K562 (cell line): ENCODE measurements around the gene FOXR1. TPM values are rescaled to one million over a fixed set of nuclear protein-coding genes. Genes with fewer than 3 reads are reported as not detected.

ENCODE experiments used
- ATF2 ChIP-seq: sonication (generic); formaldehyde crosslinking; IDR thresholded peaks from 2 replicates; pipeline ENCODE4 v1.8.1; 2022; ENCODE audit warnings: missing genetic modification reagents
- CEBPB ChIP-seq: fragments of 450-650 bp; IDR thresholded peaks from 2 replicates; pipeline ENCODE4 v1.6.1; 2016; ENCODE audit warnings: missing genetic modification characterization, missing compliant biosample characterization
- CHCHD3 ChIP-seq: fragments of 250-450 bp; sonication (Bioruptor Pico); IDR thresholded peaks from 2 replicates; pipeline ENCODE4 v2.1.2; 2022; ENCODE audit warnings: mild to moderate bottlenecking
- ESRRB ChIP-seq: fragments of 250-450 bp; sonication (Bioruptor Pico); IDR thresholded peaks from 2 replicates; pipeline ENCODE4 v1.5.0; 2020; ENCODE audit warnings: mild to moderate bottlenecking, moderate library complexity, borderline replicate concordance
- FOXP1 ChIP-seq: sonication (generic); formaldehyde crosslinking; IDR thresholded peaks from 2 replicates; pipeline ENCODE4 v1.8.0; 2022; ENCODE audit warnings: mild to moderate bottlenecking, missing genetic modification reagents
- GTF2E2 ChIP-seq: fragments of 200-800 bp; sonication (Bioruptor generic); IDR thresholded peaks from 2 replicates; pipeline ENCODE4 v1.6.1; 2016; ENCODE audit warnings: missing genetic modification characterization, missing compliant biosample characterization
- HLTF ChIP-seq: fragments of 450-650 bp; IDR thresholded peaks from 2 replicates; pipeline ENCODE4 v1.6.1; 2016
- HNRNPUL1 ChIP-seq: fragments of 200-400 bp; formaldehyde crosslinking; IDR thresholded peaks from 2 replicates; pipeline ENCODE4 v1.6.1; 2017; ENCODE audit warnings: low read length
- KAT8 ChIP-seq: fragments of 450-650 bp; IDR thresholded peaks from 2 replicates; pipeline ENCODE4 v1.6.1; 2016; ENCODE audit warnings: low read depth, mild to moderate bottlenecking
- MIER1 ChIP-seq: fragments of 450-650 bp; IDR thresholded peaks from 2 replicates; pipeline ENCODE4 v1.6.1; 2016; ENCODE audit warnings: antibody characterized with exemption, mild to moderate bottlenecking, low read depth
- MYC ChIP-seq, 2 experiments: fragments of 250-450 bp in 1 of 2; sonication (Bioruptor Pico) in 1 of 2; IDR thresholded peaks; 2 replicates each; pipeline versions ENCODE4 v1.5.1 to v1.6.1; 2012 to 2021; ENCODE audit warnings: low read depth in 2 of 2, borderline replicate concordance in 1 of 2, improper control_type of control experiment in 1 of 2, low read length in 1 of 2, mild to moderate bottlenecking in 1 of 2, moderate library complexity in 1 of 2
- NCOA4 ChIP-seq: fragments of 450-650 bp; IDR thresholded peaks from 2 replicates; pipeline ENCODE4 v1.6.1; 2018; ENCODE audit warnings: mild to moderate bottlenecking; ENCODE audit not compliant: partially characterized antibody
- NELFE ChIP-seq: IDR thresholded peaks from 2 replicates; pipeline ENCODE4 v1.6.1; 2011; ENCODE audit warnings: mild to moderate bottlenecking; ENCODE audit not compliant: insufficient read depth, insufficient read length
- NR2F6 ChIP-seq: fragments of 450-650 bp; formaldehyde crosslinking; IDR thresholded peaks from 2 replicates; pipeline ENCODE4 v1.4.0; 2020; ENCODE audit warnings: mild to moderate bottlenecking
- PREB ChIP-seq: sonication (generic); formaldehyde crosslinking; IDR thresholded peaks from 2 replicates; pipeline ENCODE4 v1.8.1; 2023; ENCODE audit warnings: mild to moderate bottlenecking, missing genetic modification reagents
- SNIP1 ChIP-seq: fragments of 450-650 bp; IDR thresholded peaks from 2 replicates; pipeline ENCODE4 v1.7.1; 2017; ENCODE audit warnings: low read depth, mild to moderate bottlenecking
- TAL1 ChIP-seq: fragments of 450-650 bp; IDR thresholded peaks from 2 replicates; pipeline ENCODE4 v1.6.1; 2016; ENCODE audit warnings: mild to moderate bottlenecking
- TCF3 ChIP-seq: sonication (generic); formaldehyde crosslinking; IDR thresholded peaks from 2 replicates; pipeline ENCODE4 v1.4.0; 2020; ENCODE audit warnings: mild to moderate bottlenecking, missing genetic modification reagents
- ZNF347 ChIP-seq: fragments of 450-650 bp; formaldehyde crosslinking; IDR thresholded peaks from 2 replicates; pipeline ENCODE4 v1.4.0; 2020; ENCODE audit warnings: low read depth, mild to moderate bottlenecking, moderate library complexity
- ZNF41 ChIP-seq: fragments of 250-450 bp; sonication (Bioruptor Pico); conservative IDR thresholded peaks from 2 replicates; pipeline ENCODE4 v1.4.0; 2020; ENCODE audit warnings: mild to moderate bottlenecking
- ZNF584 ChIP-seq: fragments of 200-800 bp; sonication (Bioruptor generic); IDR thresholded peaks from 2 replicates; pipeline ENCODE4 v1.6.1; 2016; ENCODE audit warnings: low read depth, mild to moderate bottlenecking, missing genetic modification characterization, missing compliant biosample characterization
- ZNF644 ChIP-seq: fragments of 200-800 bp; sonication (Bioruptor generic); IDR thresholded peaks from 2 replicates; pipeline ENCODE4 v1.6.1; 2016; ENCODE audit warnings: low read depth, missing genetic modification characterization, missing compliant biosample characterization
- ZNF707 ChIP-seq: fragments of 250-450 bp; sonication (Bioruptor Pico); conservative IDR thresholded peaks from 2 replicates; pipeline ENCODE4 v1.8.0; 2022; ENCODE audit warnings: inconsistent platforms, mild to moderate bottlenecking, moderate library complexity
- polyA plus RNA-seq, 8 experiments: library from polyadenylated mRNA; depleted of rRNA in 4 of 8; stranded (reverse) in 5 of 8; unstranded in 3 of 8; fragments of >200 nt; fragmentation: Nextera tagmentation in 2 of 8; fragmentation: Illumina TruSeq in 1 of 8; extraction: Ambion mirVana in 2 of 8; extraction: Trizol in 1 of 8; gene quantifications; 2 replicates each; pipeline versions ENCODE4 v1.2.1 to v1.2.3, GENCODE V29; 2011 to 2014; ENCODE audit warnings: inconsistent platforms in 1 of 8, missing spikeins in 1 of 8
- total RNA-seq, 7 experiments: library from RNA; depleted of rRNA in 6 of 7; stranded (reverse); fragments of >200 nt in 6 of 7; fragmentation: Illumina TruSeq in 2 of 7; extraction: Trizol in 2 of 7; gene quantifications; 2 replicates each; pipeline versions ENCODE4 v1.2.1 to v1.2.3, GENCODE V29; 2011 to 2021; ENCODE audit warnings: low replicate concordance in 1 of 7
- TF ChIP-seq, protein P1 (sequence below): fragments of 450-650 bp; formaldehyde crosslinking; conservative IDR thresholded peaks from 2 replicates; pipeline ENCODE4 v1.4.0; 2022; ENCODE audit warnings: mild to moderate bottlenecking, missing genetic modification characterization
- TF ChIP-seq, protein P2 (sequence below): fragments of 250-450 bp; sonication (Bioruptor Pico); IDR thresholded peaks from 2 replicates; pipeline ENCODE4 v1.5.0; 2020; ENCODE audit warnings: mild to moderate bottlenecking

FOXR1 gene
- total and polyA plus RNA-seq, 9 of the 15 experiments (the other 6 are each of a cell fraction or from before 2014, with no cell fraction given): not detected

DNA sequence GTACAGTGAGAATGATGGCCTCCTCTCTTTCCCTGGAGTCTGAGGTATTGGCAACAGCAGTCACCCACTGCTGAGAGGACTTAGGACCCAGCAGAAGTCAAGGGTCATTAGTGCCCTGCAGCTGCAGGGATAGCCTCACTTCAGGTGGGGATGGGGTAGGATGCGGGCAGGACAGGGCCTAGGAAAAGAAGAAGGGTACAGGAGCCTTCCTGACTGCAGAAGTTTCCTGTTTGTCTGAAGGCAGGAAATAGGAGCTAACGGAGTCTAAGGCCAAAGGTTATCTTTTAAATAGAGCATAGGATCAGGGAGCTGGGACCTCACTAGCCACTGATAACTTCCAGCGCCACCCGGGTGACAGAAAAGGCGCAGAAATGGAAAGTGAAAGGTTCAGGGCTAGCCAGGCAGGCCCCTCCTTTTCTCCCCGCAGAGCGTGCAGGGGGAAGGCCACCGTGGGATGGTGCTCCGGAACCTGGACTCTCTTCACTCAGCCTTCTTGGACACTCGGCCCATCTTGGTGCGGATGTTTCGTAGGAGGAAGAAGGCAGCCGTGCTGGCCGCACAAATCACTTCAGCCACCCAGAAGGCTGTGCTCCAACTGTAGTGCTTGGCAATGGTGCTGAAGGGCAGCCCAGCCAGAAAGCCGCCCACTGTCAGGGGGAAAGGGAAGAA lies 53.0 kb downstream of the FOXR1 start (continued):
- no peak for TF ChIP-seq FOXP1 (CRISPR knock-in tag)
- TF ChIP-seq HNRNPUL1: 0 out of 2 replicates have a peak, but pooled peaks have one; percentile 48
- TF ChIP-seq ZNF347 (CRISPR knock-in tag): no peak
- no peak for TF ChIP-seq MIER1
- no peak for TF ChIP-seq ESRRB (CRISPR knock-in tag)
- 0 out of 2 replicates have a peak, but pooled peaks have one; percentile 21 for TF ChIP-seq MYC (IDR thresholded peaks at IDR 0.05; ENCODE audit: low read depth, low read length)
- TF ChIP-seq MYC (CRISPR knock-in tag; IDR thresholded peaks at IDR 0.05; ENCODE audit: borderline replicate concordance, low read depth): no peak
- no peak for TF ChIP-seq PREB
- peak; percentile 85; the same call in 1 of the 2 replicates for TF ChIP-seq NR2F6 (CRISPR knock-in tag)
- TF ChIP-seq NELFE: no peak
- TF ChIP-seq CEBPB: no peak
- TF ChIP-seq TAL1: no peak
- TF ChIP-seq SNIP1: no peak
- TF ChIP-seq CHCHD3 (CRISPR knock-in tag): no peak
- no peak; the same call in 1 of the 2 replicates for TF ChIP-seq TCF3 (CRISPR knock-in tag)
- TF ChIP-seq, protein P1, sequence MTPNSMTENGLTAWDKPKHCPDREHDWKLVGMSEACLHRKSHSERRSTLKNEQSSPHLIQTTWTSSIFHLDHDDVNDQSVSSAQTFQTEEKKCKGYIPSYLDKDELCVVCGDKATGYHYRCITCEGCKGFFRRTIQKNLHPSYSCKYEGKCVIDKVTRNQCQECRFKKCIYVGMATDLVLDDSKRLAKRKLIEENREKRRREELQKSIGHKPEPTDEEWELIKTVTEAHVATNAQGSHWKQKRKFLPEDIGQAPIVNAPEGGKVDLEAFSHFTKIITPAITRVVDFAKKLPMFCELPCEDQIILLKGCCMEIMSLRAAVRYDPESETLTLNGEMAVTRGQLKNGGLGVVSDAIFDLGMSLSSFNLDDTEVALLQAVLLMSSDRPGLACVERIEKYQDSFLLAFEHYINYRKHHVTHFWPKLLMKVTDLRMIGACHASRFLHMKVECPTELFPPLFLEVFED (CRISPR knock-in tag): no peak
- no peak for TF ChIP-seq ZNF707 (CRISPR knock-in tag)
- TF ChIP-seq HLTF: no peak
- no peak for TF ChIP-seq NCOA4
- TF ChIP-seq GTF2E2 (tag): no peak
- no peak for TF ChIP-seq KAT8
- TF ChIP-seq, protein P2, sequence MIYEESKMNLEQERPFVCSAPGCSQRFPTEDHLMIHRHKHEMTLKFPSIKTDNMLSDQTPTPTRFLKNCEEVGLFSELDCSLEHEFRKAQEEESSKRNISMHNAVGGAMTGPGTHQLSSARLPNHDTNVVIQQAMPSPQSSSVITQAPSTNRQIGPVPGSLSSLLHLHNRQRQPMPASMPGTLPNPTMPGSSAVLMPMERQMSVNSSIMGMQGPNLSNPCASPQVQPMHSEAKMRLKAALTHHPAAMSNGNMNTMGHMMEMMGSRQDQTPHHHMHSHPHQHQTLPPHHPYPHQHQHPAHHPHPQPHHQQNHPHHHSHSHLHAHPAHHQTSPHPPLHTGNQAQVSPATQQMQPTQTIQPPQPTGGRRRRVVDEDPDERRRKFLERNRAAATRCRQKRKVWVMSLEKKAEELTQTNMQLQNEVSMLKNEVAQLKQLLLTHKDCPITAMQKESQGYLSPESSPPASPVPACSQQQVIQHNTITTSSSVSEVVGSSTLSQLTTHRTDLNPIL: no peak
- TF ChIP-seq ZNF584 (CRISPR knock-in tag): no peak
- no peak for TF ChIP-seq ATF2 (CRISPR knock-in tag)
- no peak for TF ChIP-seq ZNF41
- 0 out of 2 replicates have a peak, but pooled peaks have one; percentile 45 for TF ChIP-seq ZNF644
